NB4 (cell line): Measurements from ENCODE around the gene MAPK14.

Experiments
- CTCF ChIP-seq: IDR thresholded peaks from one replicate; pipeline ENCODE4 v1.5.1; 2012; ENCODE audit warnings: low read depth, low read length
- POLR2A ChIP-seq: IDR thresholded peaks from 2 replicates; pipeline ENCODE4 v1.6.1; 2011; ENCODE audit warnings: mild to moderate bottlenecking; ENCODE audit not compliant: insufficient read length; ENCODE audit errors: extremely low read depth

- TF ChIP-seq POLR2A (no peak), CTCF (no peak)
Measured at GRCh38 chr6:36025260-36025931, 2.2 kb upstream of the MAPK14 start.
